Glomerular visceral epithelial cell (primary cell): Measurements from ENCODE around the gene ZNF277.

Experiments
- DNase-seq: peaks from one replicate; pipeline ENCODE4 v3.0.0-alpha.2; 2016; ENCODE audit errors: extremely low spot score

ZNF277 gene

DNA sequence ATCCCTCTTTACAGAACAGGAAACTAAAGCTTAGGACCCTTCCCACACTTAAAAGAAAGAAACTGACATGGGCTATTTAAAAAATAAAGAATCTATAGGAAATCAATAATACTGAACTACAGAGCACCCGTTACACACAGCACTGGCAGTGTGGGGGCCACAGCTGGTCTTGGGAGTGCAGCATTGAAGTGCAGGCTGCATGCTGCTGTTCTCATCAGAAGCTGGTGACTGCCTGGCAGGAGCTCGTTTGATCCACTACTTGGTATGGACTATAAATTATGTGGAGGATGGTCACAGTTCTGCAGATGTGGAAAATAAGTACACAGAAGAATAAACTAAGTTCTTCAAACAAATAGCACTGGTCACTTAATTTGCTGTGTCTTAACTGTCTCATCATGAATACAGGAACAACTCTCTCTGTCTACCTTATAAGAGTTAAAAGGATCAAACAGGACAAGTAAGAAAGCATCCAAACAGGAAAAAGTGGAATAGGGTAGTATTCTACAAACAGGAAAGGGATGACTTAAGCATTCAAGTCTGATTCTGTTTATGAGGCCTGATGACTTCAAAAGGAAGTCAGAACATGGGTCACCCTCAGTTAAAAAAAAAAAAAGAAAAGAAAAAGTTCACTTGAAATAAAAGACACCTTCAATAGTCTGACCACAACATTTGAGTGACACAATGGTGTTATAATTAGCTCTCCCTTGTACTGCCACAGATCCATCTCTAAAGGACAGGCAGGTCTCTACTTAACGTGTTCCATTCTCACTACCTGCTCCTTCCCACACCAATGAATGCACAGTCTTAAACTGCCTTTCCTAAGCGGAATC is 21.3 kb upstream of the ZNF277 start:
- no peak for DNase-seq

DNA sequence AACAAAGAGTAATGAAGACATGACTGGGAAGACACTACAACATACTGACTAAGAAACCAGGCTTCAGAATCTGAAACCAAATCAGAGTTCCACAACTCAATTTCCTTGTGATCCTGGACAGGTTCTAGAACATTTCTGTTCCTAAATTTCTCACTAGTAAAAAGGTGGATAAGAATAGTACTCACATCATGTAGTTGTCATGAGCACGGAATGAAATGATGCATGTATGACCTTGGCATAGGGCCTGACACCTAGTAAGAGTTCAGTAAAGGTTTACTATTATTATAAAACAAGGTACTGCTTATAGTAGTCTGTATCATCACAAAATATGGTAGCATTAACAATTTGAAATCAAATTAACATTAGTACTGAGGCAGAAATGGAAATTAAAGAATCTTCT is 20.2 kb upstream of the ZNF277 start:
- no peak for DNase-seq

DNA sequence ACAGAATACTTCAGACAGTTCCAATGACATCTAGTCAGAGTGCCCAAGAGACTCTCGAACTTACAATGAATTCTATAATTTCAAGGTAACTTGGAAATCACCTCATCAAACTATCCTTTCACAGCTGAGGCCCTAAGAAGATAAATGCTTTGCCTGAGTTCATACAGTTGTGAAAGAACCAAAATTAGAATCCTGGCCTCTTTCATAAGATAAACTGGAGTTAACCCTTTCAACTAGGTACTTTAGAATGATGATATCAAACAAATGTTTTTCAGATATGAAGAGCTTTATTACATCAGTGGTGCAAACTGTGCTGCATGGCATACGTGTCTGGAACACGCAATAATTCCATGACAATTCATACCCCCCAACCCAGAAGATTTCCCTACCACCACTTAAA is 18.2 kb upstream of the ZNF277 start:
- DNase-seq, result no peak

DNA sequence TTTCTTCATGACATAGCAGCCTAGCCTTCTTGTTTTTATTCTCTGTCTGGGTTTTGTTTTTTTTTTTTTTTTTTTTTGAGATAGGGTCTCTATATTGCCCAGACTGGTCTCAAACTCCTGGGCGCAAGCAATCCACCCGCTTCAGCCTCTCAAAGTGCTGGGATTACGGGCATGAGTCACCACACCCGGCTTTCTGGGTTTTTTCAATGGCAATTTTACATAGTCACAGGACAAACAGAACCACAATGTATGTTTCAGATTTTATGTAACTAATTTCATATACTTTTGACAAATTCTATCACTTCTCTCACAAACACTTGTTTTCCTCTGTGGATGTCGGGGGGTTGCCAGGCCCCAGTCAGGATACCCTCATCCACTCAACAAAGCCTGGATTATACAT is 16.8 kb upstream of the ZNF277 start:
- no peak for DNase-seq

DNA sequence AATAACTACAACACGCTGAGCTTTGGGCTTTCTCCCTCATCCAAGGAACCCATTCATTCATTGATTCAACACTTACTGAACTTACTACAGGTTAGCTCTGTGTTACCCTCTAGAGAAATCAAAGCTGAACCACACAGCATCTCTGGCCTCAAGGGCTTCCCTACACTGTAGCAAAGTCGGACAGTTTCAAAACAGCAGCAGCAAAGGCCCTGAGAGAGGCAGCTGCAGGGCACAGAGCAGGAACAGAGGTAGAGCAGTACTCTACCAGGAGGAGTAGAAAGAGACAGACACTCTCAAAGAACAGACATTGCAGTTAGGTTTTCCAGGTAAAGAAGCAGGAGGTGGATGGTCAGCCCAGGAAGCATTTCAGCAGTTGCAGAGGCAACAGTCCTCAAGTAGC is 16.4 kb upstream of the ZNF277 start:
- no peak for DNase-seq

DNA sequence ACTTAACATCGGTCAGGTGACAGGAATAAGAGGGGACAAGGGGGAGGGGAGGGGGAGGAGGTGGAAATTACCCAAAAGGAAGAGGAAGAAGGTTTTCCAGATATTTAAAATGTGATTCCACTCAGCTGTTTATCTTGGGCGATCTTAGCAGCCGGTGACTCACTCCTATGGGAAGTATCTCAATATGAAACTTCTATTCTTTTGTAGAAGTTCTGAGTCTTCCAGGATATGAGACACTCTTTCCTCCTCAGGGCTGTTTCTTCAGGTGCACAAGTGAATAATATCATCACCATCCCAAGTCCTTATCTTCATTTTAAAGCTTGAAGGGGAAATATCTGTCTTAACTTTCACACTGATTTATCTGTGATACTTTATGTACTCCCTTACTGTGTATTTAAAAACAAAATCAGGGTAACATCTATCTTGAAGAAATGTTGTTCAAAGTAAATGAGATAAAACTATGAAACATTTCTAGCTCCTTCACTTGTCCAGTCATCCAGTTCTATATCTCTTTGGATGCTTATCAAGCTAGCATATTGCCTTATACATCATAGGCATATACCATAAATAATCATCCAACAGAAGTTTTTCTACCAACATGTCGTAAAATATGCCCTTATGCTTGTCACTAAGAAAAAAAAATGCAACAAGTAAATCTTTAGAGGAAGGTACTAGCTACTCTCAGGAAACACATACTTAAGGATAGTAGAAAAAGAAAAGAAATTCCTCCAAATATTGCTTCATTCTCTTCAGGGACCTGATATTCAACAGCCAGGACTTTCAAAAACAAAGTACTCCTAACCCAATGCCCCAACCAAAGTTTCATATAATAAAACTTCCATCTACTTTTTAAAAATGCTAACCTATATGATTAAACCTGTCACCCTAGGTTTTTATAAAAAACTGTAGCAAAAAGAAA is 14.0 kb upstream of the ZNF277 start:
- DNase-seq, result peak; percentile 27

DNA sequence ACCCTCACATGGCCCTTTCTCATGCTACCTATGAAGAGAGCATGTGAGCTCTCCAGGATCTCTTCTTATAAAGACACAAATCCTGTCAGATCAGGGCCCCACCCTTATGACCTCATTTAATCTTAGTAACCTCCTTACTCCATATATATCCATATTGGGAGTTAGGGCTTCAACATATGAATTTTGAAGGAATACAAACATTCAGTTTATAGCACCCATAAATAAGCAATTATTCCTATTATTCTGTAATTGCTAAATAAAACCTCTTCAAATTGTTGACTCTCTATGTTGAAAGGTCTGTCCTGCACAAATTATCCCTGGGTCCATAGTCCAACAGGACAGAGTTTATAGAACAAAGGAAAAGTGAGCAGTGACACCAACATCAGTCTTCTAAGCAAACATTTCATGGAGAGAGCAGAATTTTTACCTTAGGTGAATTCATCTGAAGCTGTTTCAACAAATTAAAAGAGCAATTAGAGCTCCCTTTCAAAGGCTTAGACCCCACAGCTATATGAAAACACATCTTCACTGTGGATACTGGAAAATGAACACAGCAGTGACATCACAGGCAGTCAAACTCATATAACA is 12.5 kb upstream of the ZNF277 start:
- DNase-seq, result no peak

DNA sequence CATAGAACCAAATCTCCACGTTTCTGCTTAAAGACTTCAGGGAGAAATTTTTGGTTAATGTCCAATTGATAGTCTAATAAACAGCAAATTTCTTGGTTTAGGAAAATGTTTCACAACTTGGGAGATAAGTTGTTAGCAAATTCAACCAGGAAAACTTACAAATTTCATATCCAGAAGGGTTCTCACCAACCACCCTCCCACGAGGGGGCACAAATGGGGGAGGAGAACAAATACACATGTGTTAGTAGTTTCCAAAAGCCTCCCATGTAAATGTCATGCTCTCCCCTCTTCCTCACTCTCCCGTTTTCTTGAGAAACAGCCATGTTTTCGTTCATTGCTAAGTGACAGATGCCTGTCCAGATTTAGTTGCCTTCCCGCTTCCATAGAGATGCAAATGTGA is 10.8 kb upstream of the ZNF277 start:
- no peak for DNase-seq

DNA sequence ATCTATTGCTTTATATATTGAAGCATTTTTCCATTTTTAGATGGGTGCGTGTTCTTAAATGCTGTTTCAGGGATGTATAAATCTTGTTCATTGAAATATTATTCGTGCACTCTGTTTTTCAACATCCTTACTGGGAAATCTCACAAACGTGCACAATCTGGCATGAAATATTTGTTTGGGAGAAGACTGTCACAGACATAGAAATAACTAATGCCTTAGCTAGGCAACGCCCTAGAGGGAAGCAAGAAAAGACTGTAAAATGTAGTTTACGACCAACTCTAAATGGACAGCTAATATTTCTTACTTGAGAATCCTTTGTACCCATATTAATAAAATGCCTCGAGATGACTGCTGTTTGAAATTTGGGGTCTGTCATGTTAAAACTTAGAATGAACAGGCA is 9.2 kb upstream of the ZNF277 start:
- no peak for DNase-seq

DNA sequence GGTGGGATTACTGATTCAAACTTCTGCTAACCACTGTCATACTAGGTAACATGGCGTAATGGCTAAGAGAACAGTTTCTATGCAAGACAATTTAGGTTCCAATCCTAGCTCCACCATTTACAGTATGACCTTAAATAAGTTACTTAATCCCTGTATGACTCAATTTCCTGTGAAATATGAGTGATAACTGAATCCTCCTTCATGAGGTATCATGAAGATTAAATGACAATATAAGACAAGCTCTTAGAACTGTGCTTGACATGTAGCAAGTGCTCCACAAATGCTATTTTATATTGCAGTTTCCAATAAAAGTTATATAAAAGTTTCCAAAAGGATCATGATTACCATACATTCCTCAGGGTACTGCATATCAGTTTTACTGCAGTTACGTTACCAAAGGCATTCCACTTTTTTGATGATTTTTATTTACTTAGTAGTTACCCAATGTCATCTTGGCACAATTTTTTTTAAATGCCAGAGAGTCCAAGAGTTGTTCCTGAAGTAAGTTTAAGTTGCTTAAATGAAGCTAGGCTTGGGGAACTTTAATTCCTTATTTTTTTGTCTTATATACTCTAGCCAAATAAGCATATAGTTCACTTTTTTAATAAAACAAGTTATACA is 7.3 kb upstream of the ZNF277 start:
- no peak for DNase-seq

DNA sequence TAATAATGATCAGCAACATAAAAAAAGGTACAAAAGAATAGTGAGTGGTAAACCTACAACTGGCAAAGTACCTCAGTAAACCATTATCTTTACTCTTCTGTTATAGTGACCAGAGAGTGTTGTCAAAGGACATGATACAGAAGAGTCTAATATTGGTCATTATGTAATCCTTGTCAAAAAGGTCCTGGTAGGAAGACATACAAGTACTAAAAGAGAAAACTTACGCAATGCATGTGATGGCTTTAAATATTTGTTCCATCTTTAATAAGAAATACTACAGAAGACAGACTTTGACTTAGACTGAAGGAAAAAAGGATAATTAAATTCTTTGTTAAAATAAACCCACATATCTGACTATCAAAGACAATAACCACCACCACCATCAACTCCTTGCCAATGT is 6.8 kb upstream of the ZNF277 start:
- no peak for DNase-seq

DNA sequence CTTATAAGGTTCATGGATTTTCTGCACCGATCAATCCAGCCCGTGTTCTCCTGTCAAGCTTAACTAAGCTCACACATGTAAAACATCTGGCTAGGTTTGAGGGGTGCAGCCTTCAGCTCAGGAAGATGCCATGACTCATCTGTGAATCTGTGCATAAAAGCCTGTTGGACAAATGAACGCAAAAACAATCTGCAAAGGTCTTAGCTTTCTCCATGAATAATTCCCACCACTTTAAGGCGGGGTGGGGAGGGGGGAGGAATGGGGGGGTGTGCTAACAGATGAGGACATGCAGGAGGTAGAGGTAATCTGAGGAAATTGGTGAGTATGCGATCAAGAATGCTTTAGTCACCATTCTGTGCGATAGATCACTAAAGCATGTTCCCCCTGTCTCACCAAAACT is 5.1 kb upstream of the ZNF277 start:
- peak; percentile 63 for DNase-seq

DNA sequence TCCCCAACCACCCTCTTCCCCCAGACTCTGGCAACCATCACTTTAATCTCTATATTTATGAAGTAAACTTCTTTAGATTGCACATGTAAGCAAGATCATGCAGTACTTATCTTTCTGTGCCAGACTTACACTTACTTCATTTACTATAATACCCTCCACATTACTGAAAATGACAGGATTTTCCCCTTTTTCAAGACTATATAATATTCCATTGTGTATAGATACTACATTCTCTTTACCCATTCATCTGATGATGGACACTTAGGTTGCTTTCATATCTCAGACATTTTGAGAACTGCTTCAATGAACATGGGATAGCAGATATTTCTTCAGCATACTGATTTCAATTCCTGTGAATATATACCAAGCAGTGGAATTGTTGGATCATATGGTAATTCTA is 4.7 kb upstream of the ZNF277 start:
- DNase-seq, result no peak

DNA sequence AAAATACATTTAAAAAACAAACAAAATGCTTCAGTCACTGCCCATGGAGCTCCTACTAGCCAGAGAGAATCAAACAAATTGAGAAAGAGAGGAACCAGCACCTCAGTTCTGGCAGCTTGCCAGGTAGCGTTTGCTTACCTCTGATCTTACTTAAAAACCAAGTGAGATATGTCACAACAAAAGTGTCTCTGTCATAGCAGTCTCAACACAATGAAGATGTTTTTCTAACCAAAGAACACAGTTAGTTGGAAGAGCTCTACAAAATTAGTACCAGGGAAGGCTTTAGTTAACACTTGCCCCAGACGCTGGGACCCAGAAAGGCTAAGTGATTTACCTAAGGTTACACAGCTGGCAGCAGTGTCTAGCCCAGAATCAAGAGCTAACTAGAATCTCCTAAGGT is 3.7 kb upstream of the ZNF277 start:
- peak; percentile 17 for DNase-seq

DNA sequence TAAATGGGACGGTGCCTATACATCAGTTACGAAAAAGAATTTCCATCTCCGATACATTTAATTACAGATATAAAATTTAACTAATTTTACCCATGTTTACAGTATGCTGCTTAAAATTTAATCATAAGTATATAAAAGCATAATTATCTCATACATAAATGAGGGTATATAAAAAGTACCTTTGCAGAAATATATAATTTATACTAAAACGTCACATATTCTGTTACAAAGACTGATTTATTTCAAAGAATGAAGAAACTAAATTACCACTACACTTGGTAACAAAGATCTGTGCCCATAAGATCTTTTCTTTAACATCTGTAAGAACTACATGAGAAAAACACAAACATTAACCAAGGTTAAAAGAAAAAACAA is 3.1 kb upstream of the ZNF277 start:
- DNase-seq, result no peak

DNA sequence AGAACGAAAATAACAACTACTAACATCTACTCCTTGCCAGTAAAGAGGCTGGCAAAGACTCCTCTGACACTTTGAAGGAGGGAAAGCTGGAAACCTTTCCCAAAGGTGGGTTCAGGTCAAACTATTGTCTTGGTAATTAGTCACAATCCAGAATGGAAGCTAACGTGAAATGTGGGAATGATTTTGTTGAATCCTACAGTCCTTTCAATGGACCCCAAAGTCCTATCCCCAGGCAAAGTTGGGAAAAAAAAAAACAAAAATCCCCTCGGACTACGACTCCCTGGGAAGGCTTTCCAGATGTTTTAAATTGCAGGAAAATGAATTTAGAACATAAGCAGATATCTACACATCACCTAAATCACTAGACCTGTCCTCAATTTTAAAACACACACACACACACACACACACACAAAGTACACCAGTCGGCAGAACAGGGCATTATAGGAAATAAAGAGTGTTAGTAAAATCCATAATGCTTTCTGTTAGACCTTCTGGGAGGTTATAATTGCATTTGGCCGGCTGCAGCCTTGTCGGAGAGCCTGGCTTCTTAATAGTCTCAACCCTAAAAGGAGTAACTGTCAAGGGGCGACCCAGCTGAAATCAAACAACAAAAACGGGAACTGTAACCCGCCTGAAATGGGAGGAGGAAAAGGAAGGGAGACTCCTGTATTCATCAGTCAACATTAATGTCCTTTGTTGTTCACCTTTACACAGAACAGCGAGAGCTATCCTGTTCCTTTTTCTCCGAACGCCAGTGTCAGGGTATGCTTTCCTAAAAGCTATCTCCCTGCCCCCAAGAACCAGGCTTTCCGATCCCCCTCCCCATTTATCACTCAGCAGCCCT is 1.8 kb upstream of the ZNF277 start:
- no peak for DNase-seq

DNA sequence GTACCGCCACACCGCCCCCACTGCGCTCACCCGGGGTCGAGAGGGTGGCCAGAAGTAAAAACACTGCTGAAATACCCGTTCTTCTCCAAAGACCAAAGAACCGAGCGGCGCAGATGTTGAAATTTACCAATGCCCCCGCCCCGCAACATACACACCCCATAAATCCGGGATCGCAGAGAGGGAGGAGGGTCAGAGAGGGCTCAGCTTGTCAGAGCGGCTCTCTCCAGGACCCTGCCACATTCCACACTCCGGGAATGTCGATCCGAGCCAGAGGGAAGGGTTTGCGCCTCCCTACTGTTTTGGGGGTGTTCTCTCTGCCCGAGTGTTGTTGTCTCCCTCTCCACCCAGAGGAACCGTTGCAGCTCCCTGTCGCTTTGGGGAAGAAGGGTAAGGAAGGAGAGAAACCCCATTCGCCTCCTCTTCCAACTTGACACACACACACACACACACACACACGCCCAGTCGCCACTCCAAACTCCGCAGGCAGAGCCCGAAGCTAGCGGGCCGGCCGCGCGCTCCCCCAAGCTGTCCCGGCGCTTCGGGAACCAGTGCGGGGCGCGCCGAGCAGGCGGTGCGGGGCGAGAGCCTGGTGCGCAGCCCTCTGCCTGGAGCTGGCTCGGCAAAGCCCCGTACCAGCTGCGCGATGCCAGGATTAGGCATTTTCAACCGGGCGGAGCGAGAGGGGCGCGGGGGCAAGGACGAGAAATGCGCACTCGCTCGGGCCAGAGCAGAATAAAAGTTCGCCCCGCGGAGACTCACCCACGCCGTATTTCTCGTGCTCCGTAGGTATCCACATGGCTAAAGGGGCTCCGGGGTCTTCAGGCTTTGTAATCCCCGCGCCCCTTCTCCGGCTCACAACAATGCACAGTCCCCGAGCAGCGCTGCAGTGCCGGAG is 905 bp upstream of the ZNF277 start:
- DNase-seq, result peak; percentile 59

DNA sequence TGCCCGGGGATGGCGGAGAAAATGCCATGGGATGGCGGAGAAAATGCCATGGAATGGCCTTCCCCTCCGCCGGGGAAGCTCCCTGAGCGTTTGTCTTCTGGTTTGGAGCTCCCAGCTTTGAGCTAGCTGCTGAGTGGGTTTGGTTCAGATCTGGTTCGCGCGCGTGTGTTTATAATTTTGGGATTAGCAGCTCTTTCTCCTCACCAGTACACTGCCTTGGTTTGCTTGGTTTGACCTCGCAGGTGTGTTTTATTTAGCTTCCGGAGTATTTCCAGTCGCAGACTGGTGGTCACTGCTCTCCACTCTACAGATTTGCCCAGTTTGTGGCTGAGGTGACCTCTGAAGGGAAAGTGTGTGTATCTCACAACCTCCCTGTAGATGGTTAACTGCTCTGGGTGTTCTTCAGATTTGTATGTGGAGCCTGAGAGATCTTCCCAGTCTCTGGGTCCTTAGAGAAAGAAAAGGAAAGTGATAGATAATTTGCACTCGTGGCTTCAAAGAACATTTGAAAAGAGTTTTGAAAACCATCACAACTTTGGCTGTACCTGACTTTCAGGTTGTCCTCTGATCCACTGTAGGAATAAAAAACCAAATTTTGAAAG is 597 bp downstream of the ZNF277 start:
- DNase-seq, result peak; percentile 30

DNA sequence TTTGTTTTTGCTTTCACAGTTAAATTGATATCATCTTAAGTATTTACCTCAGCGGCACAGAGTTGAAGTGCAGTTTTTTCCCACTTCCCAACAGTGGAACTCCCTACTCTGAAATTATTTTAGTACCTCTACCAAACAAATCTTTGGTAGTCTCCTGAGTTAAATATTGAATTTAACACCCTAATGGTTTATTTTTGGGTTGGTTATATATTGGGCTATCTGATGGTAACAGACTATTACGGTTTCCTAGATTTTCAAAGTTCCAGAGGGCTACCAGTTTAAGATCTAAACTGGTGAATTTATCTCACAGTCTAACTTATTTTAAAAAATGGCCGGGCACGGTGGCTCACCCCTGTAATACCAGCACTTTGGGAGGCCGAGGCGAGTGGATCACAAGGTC is 1.3 kb downstream of the ZNF277 start:
- DNase-seq, result no peak

DNA sequence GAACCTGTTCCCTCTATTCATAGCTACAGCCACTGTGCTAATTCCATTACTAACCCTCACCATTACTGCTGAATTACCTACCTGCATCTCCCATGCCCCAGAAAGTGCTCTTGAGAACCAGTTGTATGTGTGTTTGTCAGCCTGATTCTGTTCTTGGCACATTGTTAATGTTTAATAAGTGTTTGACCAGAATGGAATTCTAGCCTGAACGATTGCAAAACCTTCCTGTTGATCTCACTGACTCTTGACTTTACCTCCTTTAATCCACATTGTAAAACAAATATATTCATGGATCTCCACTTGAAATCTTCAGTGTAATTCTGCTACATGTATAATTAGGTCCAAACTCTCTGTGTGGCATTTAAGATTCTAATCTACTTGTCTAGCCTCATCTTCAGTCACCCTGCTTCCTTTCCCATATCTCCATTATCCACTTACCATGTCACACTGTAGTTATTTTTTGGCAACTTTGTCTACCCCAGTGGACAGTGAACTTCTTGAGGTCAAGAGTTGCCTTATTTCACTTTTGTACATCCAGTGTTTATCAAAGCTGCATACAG is 4.9 kb downstream of the ZNF277 start:
- DNase-seq, result peak; percentile 42
